ENCODE measurements around the gene PARP3. TPM values are rescaled to one million over a fixed set of nuclear protein-coding genes. Genes with fewer than 3 reads are reported as not detected.
"Not testable (repeated sequence)": the region's sequence is repeated elsewhere in the genome, so short reads cannot be mapped to it uniquely, and the experiment has no call there.

PARP3 gene
- polyA plus RNA-seq, 2 donors, result 8.2 to 11.8 TPM

DNA sequence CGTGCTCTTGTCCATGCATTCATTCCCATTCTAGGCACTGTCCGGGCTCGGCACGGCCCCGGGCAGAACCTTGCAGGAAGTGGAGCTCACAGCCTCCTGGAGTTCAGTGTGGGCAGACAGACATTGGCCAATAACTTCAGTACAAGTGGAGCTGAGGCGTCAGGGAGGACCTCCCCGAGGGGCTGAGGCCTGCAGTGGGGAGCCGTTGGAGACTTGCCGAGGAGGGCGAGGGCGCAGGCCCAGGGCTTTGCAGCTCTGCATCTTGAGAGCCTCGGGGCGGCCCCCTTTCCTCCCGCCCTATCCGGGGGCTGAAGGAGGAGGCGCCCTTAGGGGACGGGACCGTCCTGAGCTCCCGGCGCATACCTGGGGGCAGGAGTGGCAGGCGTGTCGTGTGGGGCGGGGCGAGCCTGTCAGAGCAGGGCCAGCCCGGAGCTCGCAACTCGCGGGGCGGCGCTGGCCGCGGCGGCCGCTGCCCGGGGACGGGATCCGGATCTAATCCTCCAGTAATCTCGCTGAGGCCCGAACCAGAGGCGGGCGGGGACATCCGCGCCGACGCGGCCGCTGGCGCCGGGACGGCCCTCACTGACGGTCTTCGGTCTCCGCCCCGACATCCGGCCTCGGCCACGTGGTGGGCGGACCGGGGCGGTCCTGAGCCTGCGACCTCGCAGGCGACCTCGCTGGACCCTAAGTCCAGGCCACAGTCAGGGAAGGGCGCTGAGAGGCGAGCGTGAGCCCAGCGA is 40.8 kb downstream of the PARP3 start, which contains the start of gene ACY1:
ACY1 (plus strand) TSS at position 698 of the 740 bp plus-strand sequence. CDS start 530 bp downstream, outside the sequence.
- Histone ChIP-seq H3K27me3 (ENCODE audit: control insufficient read depth in 1 of 2, insufficient read depth in 2 of 2, low read length in 2 of 2) (no peaks in the 10 kb centered on the region), H3K4me1 (ENCODE audit: control insufficient read depth in 2 of 2, insufficient read depth in 2 of 2, low read length in 1 of 2) (peaks cover 6 to 16% of the 10 kb centered on the region in 2 donors), H3K27ac (ENCODE audit: low read depth in 2 of 2, low read length in 1 of 2) (peak within 1 kb of the TSS; percentile 91 to 97), H3K4me3 (ENCODE audit: low read depth in 1 of 2, low read length in 2 of 2) (peak within 1 kb of the TSS; percentile 52 to 55), H3K36me3 (ENCODE audit: control insufficient read depth in 2 of 2, insufficient read depth in 2 of 2, low read length in 1 of 2) (peaks cover 0 to 2% of the 10 kb centered on the region in 2 donors), H3K9me3 (ENCODE audit: control insufficient read depth in 2 of 2, insufficient read depth in 1 of 2, low read depth in 1 of 2, low read length in 1 of 2) (no peaks in the 10 kb centered on the region)
- 0% methylated on average over 51 to 68 of the region's 68 CpGs for WGBS, 2 donors

DNA sequence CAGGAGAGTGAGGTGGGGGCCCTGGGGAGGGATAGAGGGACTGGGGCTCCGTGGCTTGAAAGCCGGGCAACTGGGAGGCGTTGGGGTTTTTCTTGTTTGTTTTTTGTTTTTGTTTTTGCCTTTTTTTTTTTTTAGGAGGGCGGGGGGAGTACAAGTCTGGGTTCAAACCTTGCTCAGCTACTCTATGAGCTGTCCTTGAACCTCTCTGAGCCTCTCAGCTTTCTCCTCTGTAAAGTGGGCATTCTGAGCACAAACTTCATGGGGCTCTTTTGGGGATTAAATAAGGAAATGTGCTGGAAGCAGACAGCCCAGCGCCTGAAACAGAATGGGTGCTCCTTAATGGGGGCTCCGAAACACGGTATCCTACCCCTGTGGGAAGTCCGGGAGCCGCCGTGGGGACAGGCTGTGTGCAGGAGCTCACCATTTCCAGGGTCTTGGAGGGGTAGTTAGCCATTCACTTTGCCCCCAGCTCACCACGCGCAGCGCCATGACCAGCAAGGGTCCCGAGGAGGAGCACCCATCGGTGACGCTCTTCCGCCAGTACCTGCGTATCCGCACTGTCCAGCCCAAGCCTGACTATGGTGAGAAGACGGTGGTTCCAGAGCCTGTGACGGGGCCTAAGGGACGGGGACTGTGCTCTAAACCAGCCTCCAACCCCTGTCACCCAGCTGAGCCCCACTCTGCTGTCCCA is 41.6 kb downstream of the PARP3 start:
- no peaks in the 10 kb centered on the region for H3K27me3 ChIP-seq (ENCODE audit: control insufficient read depth in 1 of 2, insufficient read depth in 2 of 2, low read length in 2 of 2)
- H3K4me3 ChIP-seq (ENCODE audit: low read depth in 1 of 2, low read length in 2 of 2), result peak overlapping the region; percentile 52 to 55
- H3K36me3 ChIP-seq (ENCODE audit: control insufficient read depth in 2 of 2, insufficient read depth in 2 of 2, low read length in 1 of 2), result peaks cover 0 to 2% of the 10 kb centered on the region in 2 donors
- H3K27ac ChIP-seq (ENCODE audit: low read depth in 2 of 2, low read length in 1 of 2), result peak overlapping the region; percentile 91 to 97
- peaks cover 6 to 14% of the 10 kb centered on the region in 2 donors for H3K4me1 ChIP-seq (ENCODE audit: control insufficient read depth in 2 of 2, insufficient read depth in 2 of 2, low read length in 1 of 2)
- no peaks in the 10 kb centered on the region for H3K9me3 ChIP-seq (ENCODE audit: control insufficient read depth in 2 of 2, insufficient read depth in 1 of 2, low read depth in 1 of 2, low read length in 1 of 2)
- 70 to 72% methylated on average over 22 of the region's 22 CpGs for WGBS, 2 donors

DNA sequence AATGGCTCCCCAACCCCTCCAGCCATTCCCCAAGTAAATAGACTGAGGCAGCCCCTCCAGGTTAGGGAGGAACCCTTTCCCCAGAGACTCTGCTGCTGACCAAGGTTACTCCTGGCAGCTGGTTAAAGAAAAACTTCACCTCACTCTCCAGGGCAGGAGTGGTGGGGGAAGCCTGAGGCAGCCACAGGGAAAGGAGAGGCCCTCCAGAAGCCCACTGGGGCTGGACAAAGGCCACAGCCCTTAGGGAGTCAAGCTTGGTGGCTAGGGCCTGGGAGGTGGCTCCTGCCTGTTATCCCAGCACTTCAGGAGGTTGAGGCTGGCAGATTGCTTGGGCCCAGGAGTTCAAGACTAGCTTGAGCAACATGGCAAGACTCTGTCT is 42.1 kb downstream of the PARP3 start:
- no peak overlapping the region for H3K4me3 ChIP-seq (ENCODE audit: low read depth in 1 of 2, low read length in 2 of 2)
- H3K36me3 ChIP-seq (ENCODE audit: control insufficient read depth in 2 of 2, insufficient read depth in 2 of 2, low read length in 1 of 2), result peaks cover 0 to 2% of the 10 kb centered on the region in 2 donors
- H3K4me1 ChIP-seq (ENCODE audit: control insufficient read depth in 2 of 2, insufficient read depth in 2 of 2, low read length in 1 of 2), result peaks cover 6 to 14% of the 10 kb centered on the region in 2 donors
- peak overlapping the region; percentile 91 to 97 for H3K27ac ChIP-seq (ENCODE audit: low read depth in 2 of 2, low read length in 1 of 2)
- H3K27me3 ChIP-seq (ENCODE audit: control insufficient read depth in 1 of 2, insufficient read depth in 2 of 2, low read length in 2 of 2), result no peaks in the 10 kb centered on the region
- H3K9me3 ChIP-seq (ENCODE audit: control insufficient read depth in 2 of 2, insufficient read depth in 1 of 2, low read depth in 1 of 2, low read length in 1 of 2), result no peaks in the 10 kb centered on the region

DNA sequence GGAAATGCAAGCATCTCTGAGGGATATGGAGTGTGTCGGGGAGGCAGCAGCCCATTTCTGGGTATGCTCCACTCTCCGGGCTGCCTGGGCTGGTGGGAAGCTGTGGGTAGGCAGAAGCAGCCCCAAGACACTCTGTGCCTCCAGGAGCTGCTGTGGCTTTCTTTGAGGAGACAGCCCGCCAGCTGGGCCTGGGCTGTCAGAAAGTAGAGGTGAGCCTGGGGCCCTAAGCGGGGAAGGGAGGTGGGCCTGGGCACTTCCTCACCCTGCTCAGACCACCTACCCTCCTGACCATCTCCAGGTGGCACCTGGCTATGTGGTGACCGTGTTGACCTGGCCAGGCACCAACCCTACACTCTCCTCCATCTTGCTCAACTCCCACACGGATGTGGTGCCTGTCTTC is 42.9 kb downstream of the PARP3 start:
- peaks cover 6 to 14% of the 10 kb centered on the region in 2 donors for H3K4me1 ChIP-seq (ENCODE audit: control insufficient read depth in 2 of 2, insufficient read depth in 2 of 2, low read length in 1 of 2)
- H3K36me3 ChIP-seq (ENCODE audit: control insufficient read depth in 2 of 2, insufficient read depth in 2 of 2, low read length in 1 of 2), result peaks cover 0 to 2% of the 10 kb centered on the region in 2 donors
- H3K27ac ChIP-seq (ENCODE audit: low read depth in 2 of 2, low read length in 1 of 2), result no peak overlapping the region
- no peaks in the 10 kb centered on the region for H3K9me3 ChIP-seq (ENCODE audit: control insufficient read depth in 2 of 2, insufficient read depth in 1 of 2, low read depth in 1 of 2, low read length in 1 of 2)
- no peaks in the 10 kb centered on the region for H3K27me3 ChIP-seq (ENCODE audit: control insufficient read depth in 1 of 2, insufficient read depth in 2 of 2, low read length in 2 of 2)
- no peak overlapping the region for H3K4me3 ChIP-seq (ENCODE audit: low read depth in 1 of 2, low read length in 2 of 2)
- 83 to 89% methylated on average over 6 of the region's 6 CpGs for WGBS, 2 donors

DNA sequence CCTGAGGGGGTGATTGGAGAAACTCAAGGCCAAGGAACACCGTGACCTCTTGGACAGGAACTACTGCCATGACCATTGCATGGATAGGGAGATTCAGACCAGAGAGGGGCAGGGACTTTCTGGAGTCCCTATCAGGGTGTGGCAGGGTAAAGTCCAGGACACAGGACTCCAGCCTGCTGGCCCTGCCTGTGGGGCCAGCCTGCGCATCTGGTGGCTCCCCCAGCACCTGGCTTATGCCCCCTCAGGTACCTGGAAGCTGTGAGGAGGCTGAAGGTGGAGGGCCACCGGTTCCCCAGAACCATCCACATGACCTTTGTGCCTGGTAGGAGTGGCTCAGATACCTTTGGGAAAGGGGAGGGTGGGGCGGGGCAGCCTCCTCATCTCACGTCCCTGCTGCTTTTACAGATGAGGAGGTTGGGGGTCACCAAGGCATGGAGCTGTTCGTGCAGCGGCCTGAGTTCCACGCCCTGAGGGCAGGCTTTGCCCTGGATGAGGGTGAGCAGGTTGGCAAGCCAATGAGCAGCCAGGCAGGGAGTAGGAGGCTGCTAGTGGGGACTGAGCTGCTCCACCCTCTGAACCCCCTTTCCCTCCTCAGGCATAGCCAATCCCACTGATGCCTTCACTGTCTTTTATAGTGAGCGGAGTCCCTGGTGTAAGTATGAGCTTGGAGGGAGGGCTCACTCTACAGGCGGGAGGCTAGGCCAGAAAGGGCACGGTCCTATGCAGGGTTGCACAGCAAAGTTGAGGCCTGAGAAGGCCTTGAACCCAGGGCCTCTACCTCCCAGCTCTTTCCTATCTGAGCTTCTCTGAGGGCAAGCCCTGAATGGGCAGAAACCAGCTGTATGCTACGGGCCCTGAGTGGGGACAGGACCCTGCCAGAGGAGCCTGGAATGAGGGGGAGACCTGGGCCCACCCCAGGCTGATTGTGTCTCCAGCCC is 44.1 kb downstream of the PARP3 start:
- Histone ChIP-seq H3K4me3 (ENCODE audit: low read depth in 1 of 2, low read length in 2 of 2) (no peak overlapping the region), H3K27ac (ENCODE audit: low read depth in 2 of 2, low read length in 1 of 2) (no peak overlapping the region), H3K9me3 (ENCODE audit: control insufficient read depth in 2 of 2, insufficient read depth in 1 of 2, low read depth in 1 of 2, low read length in 1 of 2) (no peaks in the 10 kb centered on the region), H3K36me3 (ENCODE audit: control insufficient read depth in 2 of 2, insufficient read depth in 2 of 2, low read length in 1 of 2) (no peaks in the 10 kb centered on the region), H3K4me1 (ENCODE audit: control insufficient read depth in 2 of 2, insufficient read depth in 2 of 2, low read length in 1 of 2) (peaks cover 6 to 11% of the 10 kb centered on the region in 2 donors), H3K27me3 (ENCODE audit: control insufficient read depth in 1 of 2, insufficient read depth in 2 of 2, low read length in 2 of 2) (no peaks in the 10 kb centered on the region)
- 75 to 80% methylated on average over 12 of the region's 12 CpGs for WGBS, 2 donors

DNA sequence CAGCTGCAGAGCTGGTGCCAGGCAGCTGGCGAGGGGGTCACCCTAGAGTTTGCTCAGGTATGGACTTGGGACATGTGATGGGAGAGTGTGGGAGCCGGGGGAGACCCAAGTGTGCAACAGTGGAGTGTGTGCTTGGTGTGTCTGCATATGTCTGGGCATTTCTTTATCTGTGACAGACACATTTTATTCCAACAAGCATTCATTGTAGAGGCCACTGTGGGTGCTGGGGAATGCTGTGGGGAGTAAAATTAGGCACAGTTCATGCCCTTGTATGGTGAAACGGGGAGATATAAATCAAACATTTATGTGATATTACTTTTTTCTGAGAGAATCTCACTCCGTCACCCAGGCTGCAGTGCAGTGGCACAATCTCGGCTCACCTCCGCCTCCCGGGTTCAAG is 45.4 kb downstream of the PARP3 start:
- 89 to 91% methylated on average over 7 of the region's 7 CpGs for WGBS, 2 donors

DNA sequence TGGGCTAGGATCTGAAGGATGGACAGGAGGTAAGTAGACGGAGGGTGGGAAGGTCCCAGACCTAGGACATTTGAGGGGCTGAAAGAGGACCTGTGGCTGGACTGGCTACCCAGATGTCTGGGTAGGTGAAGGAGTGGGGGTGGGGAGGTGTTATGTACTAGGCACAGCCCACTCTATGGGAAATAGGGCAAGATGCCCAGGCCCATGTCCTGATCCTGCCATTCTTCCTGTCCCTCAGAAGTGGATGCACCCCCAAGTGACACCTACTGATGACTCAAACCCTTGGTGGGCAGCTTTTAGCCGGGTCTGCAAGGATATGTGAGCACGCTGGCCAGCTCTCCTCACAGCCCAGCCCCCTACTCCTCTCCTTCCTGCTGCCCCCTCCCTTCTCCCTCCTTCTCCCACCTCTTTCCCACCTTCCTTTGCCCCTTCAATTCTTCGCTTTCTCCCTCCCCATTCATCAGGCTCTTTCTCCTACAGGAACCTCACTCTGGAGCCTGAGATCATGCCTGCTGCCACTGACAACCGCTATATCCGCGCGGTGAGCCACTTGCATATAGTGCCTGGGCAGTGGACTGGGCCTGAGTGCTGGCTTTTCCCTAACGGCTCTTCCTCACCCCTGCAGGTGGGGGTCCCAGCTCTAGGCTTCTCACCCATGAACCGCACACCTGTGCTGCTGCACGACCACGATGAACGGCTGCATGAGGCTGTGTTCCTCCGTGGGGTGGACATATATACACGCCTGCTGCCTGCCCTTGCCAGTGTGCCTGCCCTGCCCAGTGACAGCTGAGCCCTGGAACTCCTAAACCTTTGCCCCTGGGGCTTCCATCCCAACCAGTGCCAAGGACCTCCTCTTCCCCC is 46.4 kb downstream of the PARP3 start:
- Histone ChIP-seq H3K9me3 (ENCODE audit: control insufficient read depth in 2 of 2, insufficient read depth in 1 of 2, low read depth in 1 of 2, low read length in 1 of 2) (no peaks in the 10 kb centered on the region), H3K4me1 (ENCODE audit: control insufficient read depth in 2 of 2, insufficient read depth in 2 of 2, low read length in 1 of 2) (peaks cover 0 to 4% of the 10 kb centered on the region in 2 donors), H3K36me3 (ENCODE audit: control insufficient read depth in 2 of 2, insufficient read depth in 2 of 2, low read length in 1 of 2) (peaks cover 0 to 12% of the 10 kb centered on the region in 2 donors), H3K27ac (ENCODE audit: low read depth in 2 of 2, low read length in 1 of 2) (no peak overlapping the region), H3K4me3 (ENCODE audit: low read depth in 1 of 2, low read length in 2 of 2) (no peak overlapping the region), H3K27me3 (ENCODE audit: control insufficient read depth in 1 of 2, insufficient read depth in 2 of 2, low read length in 2 of 2) (no peaks in the 10 kb centered on the region)
- 73 to 74% methylated on average over 15 of the region's 15 CpGs for WGBS, 2 donors

More for the DNA sequence above, 45.4 kb downstream of the PARP3 start:
- Histone ChIP-seq H3K27ac (ENCODE audit: low read depth in 2 of 2, low read length in 1 of 2) (no peak overlapping the region), H3K9me3 (ENCODE audit: control insufficient read depth in 2 of 2, insufficient read depth in 1 of 2, low read depth in 1 of 2, low read length in 1 of 2) (no peaks in the 10 kb centered on the region), H3K4me3 (ENCODE audit: low read depth in 1 of 2, low read length in 2 of 2) (no peak overlapping the region), H3K27me3 (ENCODE audit: control insufficient read depth in 1 of 2, insufficient read depth in 2 of 2, low read length in 2 of 2) (no peaks in the 10 kb centered on the region), H3K36me3 (ENCODE audit: control insufficient read depth in 2 of 2, insufficient read depth in 2 of 2, low read length in 1 of 2) (peaks cover 0 to 7% of the 10 kb centered on the region in 2 donors), H3K4me1 (ENCODE audit: control insufficient read depth in 2 of 2, insufficient read depth in 2 of 2, low read length in 1 of 2) (peaks cover 3 to 8% of the 10 kb centered on the region in 2 donors)

DNA sequence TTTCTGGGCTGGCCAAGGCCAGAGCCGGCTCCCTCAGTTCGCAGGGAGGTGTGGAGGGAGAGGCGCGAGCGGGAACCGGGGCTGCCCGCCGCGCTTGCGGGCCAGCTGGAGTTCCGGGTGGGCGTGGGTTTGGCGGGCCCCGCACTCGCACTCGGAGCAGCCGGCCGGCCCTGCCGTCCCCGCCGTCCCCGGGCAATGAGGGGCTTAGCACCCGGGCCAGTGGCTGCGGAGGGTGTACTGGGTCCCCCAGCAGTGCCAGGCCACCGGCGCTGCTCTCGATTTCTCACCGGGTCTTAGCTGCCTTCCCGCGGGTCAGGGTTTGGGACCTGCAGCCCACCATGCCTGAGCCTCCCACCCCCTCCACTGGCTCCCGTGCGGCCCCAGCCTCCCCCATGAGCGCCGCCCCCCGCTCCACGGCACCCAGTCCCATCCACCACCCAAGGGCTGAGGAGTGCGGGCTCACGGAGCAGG is 48.4 kb downstream of the PARP3 start:
- not testable (repeated sequence) for H3K4me3 ChIP-seq (ENCODE audit: low read depth in 1 of 2, low read length in 2 of 2); H3K4me1 ChIP-seq (ENCODE audit: control insufficient read depth in 2 of 2, insufficient read depth in 2 of 2, low read length in 1 of 2); H3K27me3 ChIP-seq (ENCODE audit: control insufficient read depth in 1 of 2, insufficient read depth in 2 of 2, low read length in 2 of 2); H3K27ac ChIP-seq (ENCODE audit: low read depth in 2 of 2, low read length in 1 of 2); H3K9me3 ChIP-seq (ENCODE audit: control insufficient read depth in 2 of 2, insufficient read depth in 1 of 2, low read depth in 1 of 2, low read length in 1 of 2)
- WGBS, 2 donors, result 77 to 79% methylated on average over 35 to 38 of the region's 38 CpGs
- H3K36me3 ChIP-seq (ENCODE audit: control insufficient read depth in 2 of 2, insufficient read depth in 2 of 2, low read length in 1 of 2), result peaks cover 10 to 24% of the 10 kb centered on the region in 2 donors

Data from esophagus (tissue), 2 donors.